ENCODE measurements around the gene METTL6. TPM values are rescaled to one million over a fixed set of nuclear protein-coding genes. Genes with fewer than 3 reads are reported as not detected.

METTL6 gene
- total RNA-seq, 3 donors from 2014 or later (not counting 1 experiment from before 2014, with no cell fraction given) = 9.8 to 13.3 (median 11.8) TPM

DNA sequence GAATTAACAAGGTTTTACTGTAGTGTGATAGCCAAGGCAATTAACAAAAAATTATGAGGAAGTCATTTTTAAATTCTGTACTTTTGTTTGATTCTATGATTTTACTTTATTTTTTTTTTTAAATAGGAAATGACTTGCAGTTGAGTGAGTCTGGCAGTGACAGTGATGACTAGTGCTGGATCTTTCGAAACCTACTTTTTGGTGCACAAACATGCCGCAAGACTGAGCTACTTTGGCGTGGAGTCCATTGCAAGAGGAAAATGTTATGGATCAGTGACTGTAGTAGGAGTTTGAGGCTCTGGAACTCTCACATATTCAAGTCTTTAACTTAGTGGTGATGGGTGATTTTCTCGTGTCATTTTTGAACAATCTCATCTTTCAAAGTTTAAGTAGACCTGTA is 11.6 kb upstream of the METTL6 start:
- ATAC-seq = no peak
- H3K27me3 ChIP-seq (ENCODE audit: control insufficient read depth, insufficient read depth, low read length) = no peaks in the 10 kb centered on the region
- Mint-ChIP-seq H3K27me3 (ENCODE audit: low read depth in 2 of 2) (no peaks in the 10 kb centered on the region), H3K4me1 (peaks cover 38 to 39% of the 10 kb centered on the region in 2 donors), H3K4me3 (no peak overlapping the region), H3K9me3 (no peaks in the 10 kb centered on the region), H3K36me3 (peaks cover 13% of the 10 kb centered on the region), H3K27ac (peak overlapping the region; percentile 76 to 82)
- TF ChIP-seq, protein P1, sequence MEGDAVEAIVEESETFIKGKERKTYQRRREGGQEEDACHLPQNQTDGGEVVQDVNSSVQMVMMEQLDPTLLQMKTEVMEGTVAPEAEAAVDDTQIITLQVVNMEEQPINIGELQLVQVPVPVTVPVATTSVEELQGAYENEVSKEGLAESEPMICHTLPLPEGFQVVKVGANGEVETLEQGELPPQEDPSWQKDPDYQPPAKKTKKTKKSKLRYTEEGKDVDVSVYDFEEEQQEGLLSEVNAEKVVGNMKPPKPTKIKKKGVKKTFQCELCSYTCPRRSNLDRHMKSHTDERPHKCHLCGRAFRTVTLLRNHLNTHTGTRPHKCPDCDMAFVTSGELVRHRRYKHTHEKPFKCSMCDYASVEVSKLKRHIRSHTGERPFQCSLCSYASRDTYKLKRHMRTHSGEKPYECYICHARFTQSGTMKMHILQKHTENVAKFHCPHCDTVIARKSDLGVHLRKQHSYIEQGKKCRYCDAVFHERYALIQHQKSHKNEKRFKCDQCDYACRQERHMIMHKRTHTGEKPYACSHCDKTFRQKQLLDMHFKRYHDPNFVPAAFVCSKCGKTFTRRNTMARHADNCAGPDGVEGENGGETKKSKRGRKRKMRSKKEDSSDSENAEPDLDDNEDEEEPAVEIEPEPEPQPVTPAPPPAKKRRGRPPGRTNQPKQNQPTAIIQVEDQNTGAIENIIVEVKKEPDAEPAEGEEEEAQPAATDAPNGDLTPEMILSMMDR (IDR thresholded peaks at IDR 0.05) = no peak
- H3K27ac ChIP-seq (ENCODE audit: low read length) = no peak overlapping the region
- 78% methylated on average over 4 of the region's 4 CpGs for WGBS (ENCODE audit: insufficient coverage)
- no peak overlapping the region for H3K4me3 ChIP-seq (ENCODE audit: low read length)
- H3K36me3 ChIP-seq (ENCODE audit: control insufficient read depth, insufficient read depth, low read length) = peaks cover 90% of the 10 kb centered on the region
- intact Hi-C loops (cut with micrococcal nuclease) = no loop called here
- peaks cover 20% of the 10 kb centered on the region for H3K4me1 ChIP-seq (ENCODE audit: control insufficient read depth, insufficient read depth, low read length)
- DNase-seq = no peak
- no peaks in the 10 kb centered on the region for H3K9me3 ChIP-seq (ENCODE audit: control insufficient read depth, insufficient read depth, low read length)

- WGBS (ENCODE audit: insufficient coverage) = 100% methylated on average over 5 of the region's 6 CpGs
- intact Hi-C loops (cut with micrococcal nuclease) = no loop called here
- Histone ChIP-seq H3K27ac (ENCODE audit: low read length) (no peak overlapping the region), H3K4me1 (ENCODE audit: control insufficient read depth, insufficient read depth, low read length) (peaks cover 16% of the 10 kb centered on the region), H3K9me3 (ENCODE audit: control insufficient read depth, insufficient read depth, low read length) (no peaks in the 10 kb centered on the region), H3K27me3 (ENCODE audit: control insufficient read depth, insufficient read depth, low read length) (no peaks in the 10 kb centered on the region), H3K4me3 (ENCODE audit: low read length) (no peak overlapping the region), H3K36me3 (ENCODE audit: control insufficient read depth, insufficient read depth, low read length) (peaks cover 92% of the 10 kb centered on the region)
- Mint-ChIP-seq H3K36me3 (peaks cover 14% of the 10 kb centered on the region), H3K4me1 (peaks cover 44 to 48% of the 10 kb centered on the region in 2 donors), H3K27ac (peak overlapping the region in 1 of 2 donors; percentile 68), H3K4me3 (no peak overlapping the region), H3K9me3 (no peaks in the 10 kb centered on the region), H3K27me3 (ENCODE audit: low read depth in 2 of 2) (no peaks in the 10 kb centered on the region)
- TF ChIP-seq, protein P1 (IDR thresholded peaks at IDR 0.05) = no peak
- no peak for DNase-seq
- no peak for ATAC-seq
These were observed 8.9 kb upstream of the METTL6 start for GRCh38 chr3:15436246-15436645.

DNA sequence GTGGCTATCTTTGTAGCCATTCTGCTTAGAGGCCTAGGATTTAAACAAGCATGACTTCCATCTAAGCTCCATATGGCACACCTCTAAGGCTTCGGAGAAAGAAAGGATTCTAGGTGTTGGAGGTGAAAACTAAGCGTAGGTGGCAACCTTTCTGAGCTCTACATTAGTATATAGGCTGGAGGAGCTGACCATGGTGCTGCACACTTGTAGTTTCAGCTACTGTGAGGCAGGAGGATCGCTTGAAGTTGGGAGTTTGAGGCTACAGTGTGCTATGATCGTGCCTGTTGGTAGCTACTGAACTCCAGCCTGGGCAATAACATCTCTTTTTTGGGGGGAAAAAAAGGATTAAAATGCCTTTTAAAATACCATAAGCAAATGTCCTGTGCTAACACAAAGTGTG is 7.4 kb upstream of the METTL6 start:
- 100% methylated on average over 4 of the region's 4 CpGs for WGBS (ENCODE audit: insufficient coverage)
- peak overlapping the region in 1 of 2 donors; percentile 47 for H3K27ac Mint-ChIP-seq
- H3K4me1 ChIP-seq (ENCODE audit: control insufficient read depth, insufficient read depth, low read length) = peaks cover 9% of the 10 kb centered on the region
- H3K27ac ChIP-seq (ENCODE audit: low read length) = no peak overlapping the region
- no peak overlapping the region for H3K4me3 ChIP-seq (ENCODE audit: low read length)
- DNase-seq (no peak), ATAC-seq (no peak)
- H3K27me3 ChIP-seq (ENCODE audit: control insufficient read depth, insufficient read depth, low read length) = no peaks in the 10 kb centered on the region
- H3K27me3 Mint-ChIP-seq (ENCODE audit: low read depth in 2 of 2) = no peaks in the 10 kb centered on the region
- no peaks in the 10 kb centered on the region for H3K9me3 ChIP-seq (ENCODE audit: control insufficient read depth, insufficient read depth, low read length)
- H3K4me1 Mint-ChIP-seq = peaks cover 33 to 38% of the 10 kb centered on the region in 2 donors
- H3K36me3 ChIP-seq (ENCODE audit: control insufficient read depth, insufficient read depth, low read length) = peaks cover 89% of the 10 kb centered on the region
- H3K36me3 Mint-ChIP-seq = peaks cover 14% of the 10 kb centered on the region
- no peaks in the 10 kb centered on the region for H3K9me3 Mint-ChIP-seq
- no peak overlapping the region for H3K4me3 Mint-ChIP-seq
- TF ChIP-seq, protein P1 (IDR thresholded peaks at IDR 0.05) = no peak
- intact Hi-C loops (cut with micrococcal nuclease) = no loop called here

GRCh38 chr3:15433531-15433930 is 6.2 kb upstream of the METTL6 start:
- Mint-ChIP-seq H3K4me1 (peaks cover 31 to 40% of the 10 kb centered on the region in 2 donors), H3K27ac (peak overlapping the region in 1 of 2 donors; percentile 26), H3K4me3 (no peak overlapping the region), H3K9me3 (no peaks in the 10 kb centered on the region), H3K36me3 (peaks cover 14% of the 10 kb centered on the region), H3K27me3 (ENCODE audit: low read depth in 2 of 2) (no peaks in the 10 kb centered on the region)
- Histone ChIP-seq H3K4me1 (ENCODE audit: control insufficient read depth, insufficient read depth, low read length) (peaks cover 10% of the 10 kb centered on the region), H3K9me3 (ENCODE audit: control insufficient read depth, insufficient read depth, low read length) (no peaks in the 10 kb centered on the region), H3K27me3 (ENCODE audit: control insufficient read depth, insufficient read depth, low read length) (no peaks in the 10 kb centered on the region), H3K36me3 (ENCODE audit: control insufficient read depth, insufficient read depth, low read length) (peaks cover 77% of the 10 kb centered on the region), H3K4me3 (ENCODE audit: low read length) (no peak overlapping the region), H3K27ac (ENCODE audit: low read length) (no peak overlapping the region)
- ATAC-seq (no peak), DNase-seq (no peak)
- TF ChIP-seq, protein P1 (IDR thresholded peaks at IDR 0.05) = no peak
- intact Hi-C loops (cut with micrococcal nuclease) = no loop called here
- 100% methylated on average over 1 of the region's 1 CpG for WGBS (ENCODE audit: insufficient coverage)
